Heart left ventricle (tissue), 16 donors: ENCODE data around the gene SIL1. TPM values are rescaled to one million over a fixed set of nuclear protein-coding genes. Genes with fewer than 3 reads are reported as not detected.
"Not testable (repeated sequence)": the region's sequence is repeated elsewhere in the genome, so short reads cannot be mapped to it uniquely, and the experiment has no call there.

Experiments
- ATAC-seq, 4 donors: fragments of 200-7000 bp; cut with Tn5 transposase; one replicate each; pipeline ENCODE4 v1.9.1; 2020 to 2022; ENCODE audit warnings: moderate library complexity in 4 of 4, mild to moderate bottlenecking in 3 of 4, moderate number of reproducible peaks in 1 of 4
- DNase-seq, 5 donors: peaks; one replicate each; pipeline ENCODE4 v3.0.0-alpha.2; 2020
- H3K27ac ChIP-seq, 12 donors: fragments of 200-600 bp; sonication (generic) in 4 of 12; one replicate each; pipeline versions ENCODE4 v1.5.0 to v1.8.0; 2016 to 2022; ENCODE audit warnings: mild to moderate bottlenecking in 2 of 12
- H3K27me3 ChIP-seq, 9 donors: fragments of 200-600 bp; sonication (generic) in 2 of 9; one replicate each; pipeline versions ENCODE4 v1.5.1 to v1.8.0; 2016 to 2022; ENCODE audit warnings: mild to moderate bottlenecking in 3 of 9
- H3K36me3 ChIP-seq, 9 donors: fragments of 200-600 bp; sonication (generic) in 2 of 9; one replicate each; pipeline versions ENCODE4 v1.5.0 to v1.8.0; 2018 to 2022; ENCODE audit warnings: mild to moderate bottlenecking in 2 of 9
- H3K4me1 ChIP-seq, 12 donors: fragments of 200-600 bp; sonication (generic) in 4 of 12; one replicate each; pipeline versions ENCODE4 v1.5.0 to v1.8.0; 2016 to 2022; ENCODE audit warnings: mild to moderate bottlenecking in 3 of 12
- H3K4me3 ChIP-seq, 12 donors: fragments of 200-600 bp; sonication (generic) in 4 of 12; one replicate each; pipeline versions ENCODE4 v1.5.0 to v1.8.0; 2017 to 2022; ENCODE audit warnings: mild to moderate bottlenecking in 9 of 12, moderate library complexity in 4 of 12
- H3K9me3 ChIP-seq, 12 donors: fragments of 200-600 bp; sonication (generic) in 4 of 12; one replicate each; pipeline versions ENCODE4 v1.5.0 to v1.8.0; 2016 to 2022; ENCODE audit warnings: mild to moderate bottlenecking in 1 of 12
- CTCF ChIP-seq, 12 donors: fragments of 200-600 bp; sonication (generic) in 4 of 12; IDR thresholded peaks; one replicate each; pipeline versions ENCODE4 v1.5.0 to v1.8.0; 2018 to 2022; ENCODE audit warnings: antibody characterized with exemption in 12 of 12, mild to moderate bottlenecking in 5 of 12
- POLR2A ChIP-seq, 2 donors: fragments of 450-650 bp; IDR thresholded peaks; one replicate each; pipeline ENCODE4 v1.6.1; 2017; ENCODE audit warnings: antibody characterized with exemption in 2 of 2, mild to moderate bottlenecking in 2 of 2, moderate library complexity in 2 of 2
- WGBS, 4 donors: extraction: QIAGEN DNeasy Blood & Tissue Kit in 2 of 4; methylation state at CpG; one replicate each; pipeline versions ENCODE4 v1.1.5 to v1.1.7; 2013 to 2018; 5-methylcytosine and 5-hydroxymethylcytosine counted together
- intact Hi-C, 10 donors: fragments of 100-400 bp; cut with DNase I; formaldehyde crosslinking; loops; one replicate each; pipeline versions ENCODE4 v1.11.1 to v1.14.2; 2022
- polyA plus RNA-seq, 2 donors: library from polyadenylated mRNA; stranded (reverse); fragments of 200-250 nt; gene quantifications; one replicate each; pipeline ENCODE4 v1.2.3, GENCODE V29; 2013
- total RNA-seq, 9 donors: library from RNA; depleted of rRNA in 2 of 9; stranded (reverse); fragments of >200 nt in 2 of 9; fragmentation: NEBNext Ultra II Directional in 3 of 9; extraction: Animal tissue kit (Norgen Biotek cat#: 25700) in 3 of 9; gene quantifications; one replicate each; pipeline versions ENCODE4 v1.1.0 to v1.2.4, GENCODE V29; 2016 to 2023
- donor health status: ischemic (EF 13 %, LVEDD 7.1; RV severe dilation, severe dysfunction).
- donor health status: healthy with polysubstance abuse.
- donor health status: DM: no; HTN: yes; CAD: no.
- donor health status: DM: no; HTN: no; CAD: no.
- donor health status: ischemic (EF 25% LVEDD 6.9; RV normal size, moderate dysfunction).
- donor health status: ischemic (EF 25% LVEDD 5.7; RV mildly dilated, moderate dysfunction).
- donor health status: healthy.
- donor health status: DM: yes; HTN: yes; CAD: no.
- donor health status: ischemic (EF 35%, LVEDD 5.7; RV mildly dilated, moderate dysfunction).
- donor health status: nonischemic (EF 11% LVEDD 7.7; RV severe dilation, severe dysfunction).
- donor health status: DM: yes; HTN: yes; CAD: no.
- donor health status: PGD.
- donor health status: ischemic (EF 29% LVEDD 5.4; RV normal size, mild dysfunction).
- donor health status: nonischemic (EF 23%, LVEDD 6.1; RV moderate dilation, normal function).

The SIL1 gene
- total and polyA plus RNA-seq, 11 donors: 33.8 to 341 (median 40.2) TPM

- no peak overlapping the region for H3K4me3 ChIP-seq
- intact Hi-C loops: no loop called here
- H3K4me1 ChIP-seq: no peaks in the 10 kb centered on the region
- DNase-seq (no peak), ATAC-seq (no peak)
- H3K27me3 ChIP-seq: no peaks in the 10 kb centered on the region
- 93 to 97% (median 96%) methylated on average over 3 of the region's 3 CpGs for WGBS, 4 donors
- no peak for TF ChIP-seq POLR2A (IDR thresholded peaks at IDR 0.05)
- no peak for TF ChIP-seq CTCF (IDR thresholded peaks at IDR 0.05)
- peaks cover 0 to 46% (median 32%) of the 10 kb centered on the region in 9 donors for H3K36me3 ChIP-seq
- no peaks in the 10 kb centered on the region for H3K9me3 ChIP-seq
- no peak overlapping the region for H3K27ac ChIP-seq
Observed at GRCh38 chr5:139016186-139016585, 182.0 kb downstream of the SIL1 start.

- Histone ChIP-seq H3K36me3 (peaks cover 0 to 32% (median 18%) of the 10 kb centered on the region in 9 donors), H3K4me3 (no peak overlapping the region), H3K27ac (no peak overlapping the region), H3K27me3 (no peaks in the 10 kb centered on the region), H3K9me3 (no peaks in the 10 kb centered on the region), H3K4me1 (no peaks in the 10 kb centered on the region)
- WGBS, 4 donors: 72 to 85% (median 75%) methylated on average over 4 of the region's 4 CpGs
- intact Hi-C loops: no loop called here
- peak in 1 of 4 donors; percentile 20 for ATAC-seq
- TF ChIP-seq POLR2A (IDR thresholded peaks at IDR 0.05) (no peak), CTCF (IDR thresholded peaks at IDR 0.05) (no peak)
- no peak for DNase-seq
Observed at GRCh38 chr5:139014726-139015125, 183.4 kb downstream of the SIL1 start.

- no peaks in the 10 kb centered on the region for H3K9me3 ChIP-seq
- no peak overlapping the region for H3K27ac ChIP-seq
- H3K4me1 ChIP-seq: no peaks in the 10 kb centered on the region
- no peaks in the 10 kb centered on the region for H3K27me3 ChIP-seq
- TF ChIP-seq CTCF (IDR thresholded peaks at IDR 0.05) (no peak), POLR2A (IDR thresholded peaks at IDR 0.05) (no peak)
- intact Hi-C loops: no loop called here
- DNase-seq (no peak), ATAC-seq (no peak)
- WGBS, 4 donors: 91 to 98% (median 95%) methylated on average over 4 of the region's 4 CpGs
- H3K36me3 ChIP-seq: peaks cover 0 to 13% (median 0%) of the 10 kb centered on the region in 9 donors
- no peak overlapping the region for H3K4me3 ChIP-seq
Observed at GRCh38 chr5:139012176-139012575, 186.0 kb downstream of the SIL1 start.

- H3K27me3 ChIP-seq, DNase-seq, intact Hi-C loops, H3K9me3 ChIP-seq, ATAC-seq, H3K4me1 ChIP-seq, H3K36me3 ChIP-seq: not testable (repeated sequence)
- Histone ChIP-seq H3K4me3 (peak overlapping the region in 10 of 12 donors; percentile 12 to 48 (median 40)), H3K27ac (peak overlapping the region in 1 of 12 donors; percentile 19)
- 45 to 86% (median 56%) methylated on average over 6 to 16 of the region's 25 CpGs for WGBS, 4 donors
Observed at GRCh38 chr5:139011156-139011555, 187.0 kb downstream of the SIL1 start.
